Astrocyte (in vitro differentiated cells and primary cell): ENCODE results near the gene SEC31A. TPM values are rescaled to one million over a fixed set of nuclear protein-coding genes. Genes with fewer than 3 reads are reported as not detected.

Experiments
- DNase-seq: peaks from one replicate; pipeline ENCODE4 v3.0.0-alpha.2; 2010; ENCODE audit warnings: low read depth
- FAIRE-seq: peaks from 2 replicates; lab custom pipeline; 2011; peaks lifted over from hg19 to GRCh38; lab: Jason Lieb, UNC
- H2AFZ ChIP-seq: 2 replicates; pipeline ENCODE4 v1.6.0; 2012; ENCODE audit warnings: low read depth, low read length, inconsistent platforms
- H3K27ac ChIP-seq: 2 replicates; pipeline ENCODE4 v1.5.1; 2011; ENCODE audit warnings: low read depth, low read length, inconsistent platforms
- H3K27me3 ChIP-seq: 2 replicates; pipeline ENCODE4 v1.6.0; 2011; ENCODE audit warnings: low read length, inconsistent platforms; ENCODE audit not compliant: insufficient read depth
- H3K36me3 ChIP-seq: 2 replicates; pipeline ENCODE4 v1.5.1; 2011; ENCODE audit warnings: low read length, inconsistent platforms; ENCODE audit not compliant: insufficient read depth
- H3K4me1 ChIP-seq: 2 replicates; pipeline ENCODE4 v1.5.1; 2011; ENCODE audit warnings: low read length, inconsistent platforms; ENCODE audit not compliant: insufficient read depth
- H3K4me2 ChIP-seq: 2 replicates; pipeline ENCODE4 v1.6.0; 2012; ENCODE audit warnings: low read length, inconsistent platforms
- H3K4me3 ChIP-seq: 2 replicates; pipeline ENCODE4 v1.5.1; 2011; ENCODE audit warnings: low read depth, mild to moderate bottlenecking, low read length, inconsistent platforms; ENCODE audit not compliant: insufficient read depth
- H3K79me2 ChIP-seq: 2 replicates; pipeline ENCODE4 v1.6.0; 2012; ENCODE audit warnings: mild to moderate bottlenecking, low read length, inconsistent platforms; ENCODE audit not compliant: insufficient read depth
- H3K9ac ChIP-seq: 2 replicates; pipeline ENCODE4 v1.6.0; 2012; ENCODE audit warnings: mild to moderate bottlenecking, low read length, inconsistent platforms
- H3K9me3 ChIP-seq: 2 replicates; pipeline ENCODE4 v1.5.1; 2012; ENCODE audit warnings: low read depth, mild to moderate bottlenecking, low read length, inconsistent platforms; ENCODE audit not compliant: insufficient read depth
- H4K20me1 ChIP-seq: 2 replicates; pipeline ENCODE4 v1.6.0; 2012; ENCODE audit warnings: low read length, inconsistent platforms; ENCODE audit not compliant: insufficient read depth
- H3K27ac Mint-ChIP-seq: one replicate; pipeline ENCODE4 v1.8.0; 2021; ENCODE audit warnings: mild to moderate bottlenecking, mixed read lengths; ENCODE audit not compliant: unreplicated experiment
- H3K27me3 Mint-ChIP-seq: one replicate; pipeline ENCODE4 v1.8.0; 2021; ENCODE audit warnings: low read depth, mixed read lengths; ENCODE audit not compliant: unreplicated experiment
- H3K36me3 Mint-ChIP-seq: one replicate; pipeline ENCODE4 v1.8.0; 2021; ENCODE audit warnings: low read depth, mixed read lengths; ENCODE audit not compliant: unreplicated experiment
- H3K4me1 Mint-ChIP-seq: one replicate; pipeline ENCODE4 v1.8.0; 2021; ENCODE audit warnings: low read depth, mixed read lengths; ENCODE audit not compliant: unreplicated experiment
- H3K4me3 Mint-ChIP-seq: one replicate; pipeline ENCODE4 v1.8.0; 2021; ENCODE audit warnings: mild to moderate bottlenecking, moderate library complexity, mixed read lengths; ENCODE audit not compliant: unreplicated experiment
- H3K9me3 Mint-ChIP-seq: one replicate; pipeline ENCODE4 v1.8.0; 2021; ENCODE audit warnings: mild to moderate bottlenecking, mixed read lengths; ENCODE audit not compliant: unreplicated experiment
- EZH2 ChIP-seq: IDR thresholded peaks from 2 replicates; pipeline ENCODE4 v1.6.1; 2012; ENCODE audit warnings: mild to moderate bottlenecking, low read length, inconsistent platforms; ENCODE audit not compliant: insufficient read depth
- total RNA-seq: library from RNA; stranded (reverse); gene quantifications from 2 replicates; pipeline ENCODE4 v1.2.1, GENCODE V29; 2021
- TF ChIP-seq, protein P1 (sequence below): IDR thresholded peaks from 2 replicates; pipeline ENCODE4 v1.5.1; 2011; ENCODE audit warnings: low read depth, mild to moderate bottlenecking, inconsistent platforms, low read length, moderate library complexity; ENCODE audit not compliant: insufficient read depth

Gene SEC31A
- total RNA-seq, 1 donor from 2014 or later, result 471 TPM

DNA sequence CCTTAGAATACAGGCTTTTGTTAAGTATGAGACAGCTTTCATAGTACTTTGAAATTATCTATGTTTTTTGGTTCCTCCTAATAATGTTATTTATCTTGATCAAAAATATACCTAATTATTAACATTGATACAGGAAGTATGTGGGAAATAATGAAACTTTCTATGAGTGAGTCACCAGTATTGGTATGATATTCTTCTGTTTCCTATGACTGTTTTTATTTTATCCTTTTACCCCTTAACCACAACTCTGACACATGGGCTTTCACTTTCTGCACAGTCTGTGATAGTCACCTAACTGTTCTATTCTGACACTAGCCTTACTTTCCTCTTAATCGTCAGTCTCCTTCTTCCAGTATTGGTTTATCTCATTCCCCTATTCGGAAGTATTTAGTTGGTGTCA, 14.3 kb upstream of the SEC31A start:
- H4K20me1 ChIP-seq, result no peaks in the 10 kb centered on the region
- H3K4me2 ChIP-seq, result peak overlapping the region; percentile 57

DNA sequence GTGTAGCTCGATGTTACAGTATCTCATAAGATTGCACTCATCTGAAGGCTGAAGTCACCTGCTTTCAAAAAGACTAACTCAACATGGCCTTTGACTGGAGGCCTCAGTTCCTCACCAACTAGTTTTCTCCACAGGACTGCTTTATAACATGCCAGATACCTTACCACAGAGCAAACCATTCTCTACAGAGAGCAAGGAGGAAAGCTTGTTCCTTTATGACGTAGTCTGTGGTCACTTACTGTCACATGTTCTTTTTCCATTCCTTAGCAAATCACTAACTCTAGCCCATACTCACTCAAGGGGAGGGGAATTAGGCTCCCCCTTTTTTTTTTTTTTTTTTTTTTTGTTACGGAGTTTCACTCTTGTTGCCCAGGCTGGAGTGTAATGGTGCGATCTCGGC, 12.8 kb upstream of the SEC31A start:
- no peaks in the 10 kb centered on the region for H3K36me3 Mint-ChIP-seq

More for the DNA sequence above, 14.3 kb upstream of the SEC31A start:
- no peaks in the 10 kb centered on the region for H3K36me3 ChIP-seq
- peak; percentile 57 for DNase-seq
- no peak overlapping the region for H3K27ac ChIP-seq
- Mint-ChIP-seq H3K27ac (no peak overlapping the region), H3K36me3 (peaks cover 1% of the 10 kb centered on the region), H3K4me1 (peaks cover 4% of the 10 kb centered on the region), H3K9me3 (no peaks in the 10 kb centered on the region), H3K4me3 (peak overlapping the region; percentile 9), H3K27me3 (no peaks in the 10 kb centered on the region)
- H3K79me2 ChIP-seq, result peaks cover 10% of the 10 kb centered on the region
- peaks cover 11% of the 10 kb centered on the region for H3K4me1 ChIP-seq
- H3K9me3 ChIP-seq, result no peaks in the 10 kb centered on the region
- H3K27me3 ChIP-seq, result no peaks in the 10 kb centered on the region
- FAIRE-seq, result peak; percentile 81
- H3K4me3 ChIP-seq, result peak overlapping the region; percentile 2
- TF ChIP-seq, protein P1, sequence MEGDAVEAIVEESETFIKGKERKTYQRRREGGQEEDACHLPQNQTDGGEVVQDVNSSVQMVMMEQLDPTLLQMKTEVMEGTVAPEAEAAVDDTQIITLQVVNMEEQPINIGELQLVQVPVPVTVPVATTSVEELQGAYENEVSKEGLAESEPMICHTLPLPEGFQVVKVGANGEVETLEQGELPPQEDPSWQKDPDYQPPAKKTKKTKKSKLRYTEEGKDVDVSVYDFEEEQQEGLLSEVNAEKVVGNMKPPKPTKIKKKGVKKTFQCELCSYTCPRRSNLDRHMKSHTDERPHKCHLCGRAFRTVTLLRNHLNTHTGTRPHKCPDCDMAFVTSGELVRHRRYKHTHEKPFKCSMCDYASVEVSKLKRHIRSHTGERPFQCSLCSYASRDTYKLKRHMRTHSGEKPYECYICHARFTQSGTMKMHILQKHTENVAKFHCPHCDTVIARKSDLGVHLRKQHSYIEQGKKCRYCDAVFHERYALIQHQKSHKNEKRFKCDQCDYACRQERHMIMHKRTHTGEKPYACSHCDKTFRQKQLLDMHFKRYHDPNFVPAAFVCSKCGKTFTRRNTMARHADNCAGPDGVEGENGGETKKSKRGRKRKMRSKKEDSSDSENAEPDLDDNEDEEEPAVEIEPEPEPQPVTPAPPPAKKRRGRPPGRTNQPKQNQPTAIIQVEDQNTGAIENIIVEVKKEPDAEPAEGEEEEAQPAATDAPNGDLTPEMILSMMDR, result no peak
- no peak for TF ChIP-seq EZH2
- H2AFZ ChIP-seq, result no peak overlapping the region
- no peak overlapping the region for H3K9ac ChIP-seq

More for the DNA sequence above, 12.8 kb upstream of the SEC31A start:
- TF ChIP-seq EZH2, result no peak
- TF ChIP-seq, protein P1, result no peak
- H3K9me3 ChIP-seq, result no peaks in the 10 kb centered on the region
- no peak overlapping the region for H3K4me2 ChIP-seq
- peaks cover 24% of the 10 kb centered on the region for H3K79me2 ChIP-seq
- H2AFZ ChIP-seq, result no peak overlapping the region
- H3K4me1 ChIP-seq, result peaks cover 11% of the 10 kb centered on the region
- no peak for FAIRE-seq
- Mint-ChIP-seq H3K27me3 (no peaks in the 10 kb centered on the region), H3K4me1 (peaks cover 4% of the 10 kb centered on the region), H3K4me3 (no peak overlapping the region), H3K27ac (no peak overlapping the region), H3K9me3 (no peaks in the 10 kb centered on the region)
- no peaks in the 10 kb centered on the region for H3K36me3 ChIP-seq
- H3K4me3 ChIP-seq, result no peak overlapping the region
- DNase-seq, result no peak
- H4K20me1 ChIP-seq, result no peaks in the 10 kb centered on the region
- no peak overlapping the region for H3K27ac ChIP-seq
- no peaks in the 10 kb centered on the region for H3K27me3 ChIP-seq
- no peak overlapping the region for H3K9ac ChIP-seq
